Renal cortex interstitium (tissue), 11 donors: ENCODE results near the gene ABHD4. TPM values are rescaled to one million over a fixed set of nuclear protein-coding genes. Genes with fewer than 3 reads are reported as not detected.
"Not testable (repeated sequence)": the region's sequence is repeated elsewhere in the genome, so short reads cannot be mapped to it uniquely, and the experiment has no call there.

ENCODE experiments used
- DNase-seq, 11 donors: peaks; one replicate each; pipeline ENCODE4 v3.0.0-alpha.2; 2013; ENCODE audit warnings: low read depth in 9 of 11, low spot score in 4 of 11; ENCODE audit errors: extremely low read depth in 1 of 11
- polyA plus RNA-seq, 3 donors: library from polyadenylated mRNA; unstranded; fragments of 120-200 nt; gene quantifications; one replicate each; pipeline ENCODE4 v1.2.1, GENCODE V29; 2013; ENCODE audit not compliant: insufficient read length in 3 of 3

The ABHD4 gene
- polyA plus RNA-seq, 3 donors = 43.3 to 62.2 (median 50.3) TPM

- DNase-seq = no peak
Measured at GRCh38 chr14:22579236-22579635, 18.9 kb upstream of the ABHD4 start.

GRCh38 chr14:22579881-22580280 is 18.2 kb upstream of the ABHD4 start:
- no peak for DNase-seq

- no peak for DNase-seq
Measured at GRCh38 chr14:22580625-22581024, 17.5 kb upstream of the ABHD4 start.

DNA sequence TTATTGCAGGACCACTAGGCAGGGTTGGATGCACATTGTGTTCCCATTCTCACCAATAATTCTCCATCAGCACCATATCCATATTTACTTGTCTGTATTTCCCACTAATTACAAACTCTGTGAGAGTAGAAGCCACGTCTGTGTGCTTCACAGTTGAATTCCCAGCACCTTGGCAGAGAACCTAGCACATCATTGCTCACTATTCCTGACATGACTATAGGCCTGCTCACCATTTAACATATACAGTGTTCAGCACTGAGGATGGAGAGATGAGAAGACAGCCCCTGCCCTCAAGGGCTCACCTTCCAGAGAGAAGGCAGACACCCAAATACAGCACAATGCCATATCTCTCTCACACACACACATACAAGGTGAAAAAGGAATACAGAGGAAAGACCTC is 14.1 kb upstream of the ABHD4 start:
- DNase-seq = no peak

GRCh38 chr14:22587247-22587646 is 10.9 kb upstream of the ABHD4 start:
- DNase-seq = no peak

DNA sequence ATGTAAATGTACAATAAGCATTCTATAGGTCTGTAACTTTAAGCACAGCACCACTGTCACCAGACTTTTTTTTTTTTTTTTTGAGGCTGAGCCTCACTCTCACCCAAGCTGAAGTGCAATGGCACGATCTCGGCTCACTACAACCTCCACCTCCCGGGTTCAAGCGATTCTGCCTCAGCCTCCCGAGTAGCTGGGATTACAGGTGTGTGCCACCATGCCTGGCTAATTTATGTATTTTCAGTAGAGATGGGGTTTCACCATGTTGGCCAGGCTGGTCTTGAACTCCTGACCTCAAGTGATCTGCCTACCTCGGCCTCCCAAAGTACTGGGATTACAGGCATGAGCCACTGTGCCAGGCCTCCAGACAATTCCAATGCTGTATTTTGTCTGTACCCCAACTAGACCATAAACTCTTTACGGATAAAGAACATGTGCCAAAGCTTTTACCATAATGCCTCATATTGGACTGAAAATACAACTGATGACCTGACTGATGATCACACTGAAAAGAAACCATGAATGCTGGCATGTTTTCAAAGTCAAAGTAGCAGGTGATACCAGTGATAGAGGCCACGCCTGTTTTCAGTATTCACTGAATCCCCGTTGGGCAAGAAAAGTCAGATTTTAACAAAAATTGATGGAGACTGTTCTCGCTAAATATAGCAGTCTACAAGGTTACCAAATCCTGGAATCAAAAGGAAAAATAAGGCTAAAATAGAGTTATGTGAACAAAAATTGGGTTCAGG is 10.2 kb upstream of the ABHD4 start:
- not testable (repeated sequence) for DNase-seq

DNA sequence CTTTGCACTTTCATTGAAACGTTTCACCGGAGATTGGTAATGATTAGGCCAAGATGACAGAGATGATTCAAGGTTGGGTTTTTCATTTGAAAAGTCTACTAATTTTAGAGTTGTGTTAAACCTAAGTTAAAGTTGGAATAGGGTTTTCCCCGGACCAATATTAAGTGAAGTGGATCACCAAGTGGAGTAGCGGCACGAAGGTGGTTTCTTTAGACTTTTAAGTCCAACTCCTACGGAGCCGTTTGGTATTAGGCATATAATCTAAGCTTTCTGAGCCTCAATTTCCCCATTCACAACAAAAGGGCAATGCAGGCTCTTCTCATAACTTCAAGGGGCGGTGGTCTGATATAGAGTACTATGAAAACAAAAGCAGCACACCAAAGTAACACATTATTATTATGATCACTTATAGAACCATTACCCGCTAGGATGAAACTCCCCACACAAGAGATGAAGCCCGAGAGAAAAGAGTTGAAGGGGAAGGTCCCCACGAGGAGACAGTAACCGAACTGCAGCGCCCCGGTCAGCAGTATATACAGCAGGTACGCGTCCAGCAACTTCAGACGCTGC is 9.5 kb upstream of the ABHD4 start:
- no peak for DNase-seq

DNA sequence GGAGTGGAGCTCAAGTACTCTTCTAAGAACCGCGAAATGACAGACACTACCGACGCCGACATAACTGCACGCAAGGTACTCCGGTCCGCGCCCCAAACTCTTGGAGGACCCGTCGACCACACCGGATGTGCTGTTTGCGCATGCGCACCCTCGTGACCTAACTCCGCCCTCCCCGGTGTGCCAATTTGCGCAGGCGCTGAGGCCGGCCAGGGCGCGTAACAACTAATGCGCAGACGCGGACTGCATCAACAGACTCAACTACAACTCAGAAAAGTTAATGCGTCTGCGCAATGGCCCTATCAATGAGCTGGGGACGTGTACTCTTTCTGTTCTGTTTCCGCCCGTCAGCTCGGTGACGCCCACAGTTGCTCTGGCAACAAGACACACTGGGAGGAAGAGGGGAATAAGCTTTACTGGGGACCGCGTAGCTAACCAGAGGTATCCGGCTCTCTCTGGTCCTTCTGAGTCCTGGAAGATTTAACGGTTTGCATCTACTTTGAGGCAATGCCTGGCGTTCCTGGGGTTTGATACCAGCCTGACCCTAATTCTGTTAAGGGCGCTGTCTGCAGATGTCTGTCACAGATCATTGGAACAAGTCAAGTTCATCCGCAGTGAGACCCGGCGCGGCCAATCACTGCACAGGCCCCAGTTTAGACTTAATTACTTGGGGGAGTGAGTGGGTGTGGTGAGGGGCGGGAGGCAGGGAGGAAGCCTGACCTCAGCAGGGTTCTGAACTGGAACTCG is 8.8 kb upstream of the ABHD4 start, which contains the start of gene DAD1:
Gene DAD1, minus strand, starts transcription at position 129 of the 744 bp plus-strand sequence. Its CDS starts 67 bp downstream, at position 62.
- DNase-seq = peak; percentile 98 to 100 (median 99)

GRCh38 chr14:22593189-22593588 is 4.9 kb upstream of the ABHD4 start:
- DNase-seq = no peak

DNA sequence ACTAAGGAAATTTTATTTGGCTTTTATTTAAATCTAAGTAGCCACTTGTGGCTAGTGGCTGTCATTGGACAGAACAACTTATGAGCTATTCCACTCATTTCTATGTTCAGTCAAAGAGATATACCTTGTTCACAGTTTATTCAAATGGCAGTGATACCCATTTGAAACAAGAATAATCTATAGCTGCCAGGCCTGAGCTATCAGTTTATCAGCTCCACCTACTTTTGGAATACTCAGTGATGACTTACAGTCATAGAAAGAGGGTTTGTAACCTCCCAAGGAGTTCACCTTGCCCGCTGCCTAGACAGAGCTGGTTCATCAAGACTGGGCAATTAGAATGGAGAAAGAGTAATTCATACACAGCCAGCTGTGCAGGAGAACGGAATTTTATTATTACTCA is 4.5 kb upstream of the ABHD4 start:
- DNase-seq = no peak

GRCh38 chr14:22594156-22594716 is 3.9 kb upstream of the ABHD4 start:
- DNase-seq = no peak

DNA sequence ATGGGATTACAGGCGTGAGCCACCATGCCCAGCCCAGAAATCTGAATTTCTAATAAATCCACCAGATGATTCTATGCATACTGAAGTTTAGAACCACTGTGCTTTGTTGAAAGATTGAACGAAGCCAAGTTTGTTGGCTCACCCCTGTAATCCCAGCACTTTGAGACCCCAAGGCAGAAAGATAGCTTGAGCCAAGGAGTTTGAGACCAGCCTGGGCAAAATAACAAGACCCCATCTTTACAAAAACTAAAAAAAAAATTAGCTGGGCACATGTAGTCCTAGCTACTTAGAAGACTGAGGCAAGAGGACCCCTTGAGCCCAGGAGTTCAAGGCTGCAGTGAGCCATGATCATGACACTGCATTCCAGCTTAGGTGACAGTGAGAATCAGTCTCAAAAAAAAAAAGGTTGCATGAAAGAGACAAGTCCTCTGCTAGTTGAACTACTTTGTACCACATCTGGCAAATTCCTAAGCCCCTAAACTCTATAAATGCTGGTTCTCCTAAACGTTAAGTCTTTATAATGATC is 1.7 kb upstream of the ABHD4 start:
- DNase-seq = no peak

GRCh38 chr14:22597265-22597664 is 835 bp upstream of the ABHD4 start:
- no peak for DNase-seq

- peak in 1 of 11 donors; percentile 9 for DNase-seq
Measured at GRCh38 chr14:22597771-22598098, 365 bp upstream of the ABHD4 start.

DNA sequence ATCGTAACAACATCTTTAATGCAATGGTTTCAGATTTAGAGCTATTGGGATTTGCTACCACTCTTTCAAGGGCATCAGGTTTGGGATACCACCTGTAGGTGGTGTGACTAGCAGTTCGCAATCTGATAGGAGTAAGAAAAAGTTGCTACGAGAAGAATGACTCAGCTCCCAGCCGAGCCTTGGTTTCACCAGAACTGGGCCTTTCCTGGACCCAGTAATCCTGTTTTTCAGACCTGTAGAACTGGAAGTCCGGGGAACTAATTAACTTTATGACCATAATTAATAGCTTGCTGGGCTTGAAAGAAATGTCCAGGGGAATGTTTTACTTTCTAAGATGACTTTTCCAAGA is 770 bp downstream of the ABHD4 start:
- DNase-seq = peak in 9 of 11 donors; percentile 19 to 63 (median 40)

GRCh38 chr14:22599349-22599748 is 1.2 kb downstream of the ABHD4 start:
- DNase-seq = no peak

GRCh38 chr14:22600027-22600426 is 1.9 kb downstream of the ABHD4 start:
- no peak for DNase-seq

- DNase-seq = no peak
Measured at GRCh38 chr14:22601456-22601855, 3.4 kb downstream of the ABHD4 start.

DNA sequence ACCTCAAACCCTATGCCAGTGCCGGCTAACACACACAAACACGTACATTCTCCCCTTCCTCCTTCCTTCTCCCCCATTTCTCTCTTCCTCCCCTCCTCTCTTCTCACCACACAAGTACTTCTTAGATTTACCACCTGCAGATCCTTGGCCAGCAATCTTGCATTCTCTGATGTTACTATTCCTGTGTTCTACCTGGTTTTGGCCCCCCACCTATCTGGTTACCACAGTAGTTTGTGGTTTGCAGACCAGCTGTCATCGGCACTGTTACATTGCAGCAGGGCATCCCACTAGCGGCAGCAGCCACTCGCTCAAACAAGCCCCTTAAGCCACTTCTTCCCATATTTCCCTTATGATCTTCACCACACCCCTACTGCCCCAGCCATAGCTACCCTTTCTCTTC is 3.9 kb downstream of the ABHD4 start:
- DNase-seq = no peak

DNA sequence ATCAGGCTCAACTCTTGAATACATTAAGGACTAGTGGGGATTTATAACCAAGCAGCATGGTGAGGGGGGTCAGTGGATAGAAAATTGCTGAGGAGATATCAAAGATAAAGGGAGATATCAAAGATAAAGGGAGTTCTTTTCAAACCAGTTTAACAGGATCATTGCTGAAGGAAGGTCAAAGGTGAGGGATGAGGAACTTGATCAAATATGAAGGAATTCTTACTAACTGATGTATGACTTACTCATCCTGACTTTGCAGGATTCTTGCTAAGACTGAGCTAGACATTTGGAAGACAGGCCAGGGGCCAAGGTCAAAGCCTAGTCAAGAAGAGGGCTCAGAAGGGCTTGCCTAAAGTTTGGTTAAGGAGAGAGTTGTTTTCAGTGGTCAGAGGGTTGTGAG is 4.8 kb downstream of the ABHD4 start:
- no peak for DNase-seq
